BJ (cell line): ENCODE results near the gene ST3GAL3. TPM values are rescaled to one million over a fixed set of nuclear protein-coding genes. Genes with fewer than 3 reads are reported as not detected.

Experiments used
- CTCF ChIA-PET: fragments of 350-600 bp; formaldehyde crosslinking; extraction: SDS; loops from one replicate; lab custom pipeline; 2021; ENCODE audit warnings: antibody characterized with exemption, inconsistent platforms; lab: Yijun Ruan, JAX
- POLR2A ChIA-PET: fragments of 300-600 bp; sonication (Branson Sonifier 250); formaldehyde crosslinking; extraction: SDS; loops from one replicate; lab custom pipeline; 2021; ENCODE audit warnings: antibody characterized with exemption; lab: Charles Lee
- DNase-seq: peaks from one replicate; pipeline ENCODE4 v3.0.0-alpha.2; 2011; ENCODE audit warnings: low read depth
- H3K27me3 ChIP-seq: 2 replicates; pipeline ENCODE4 v1.6.0; 2011; ENCODE audit warnings: low read length; ENCODE audit not compliant: control insufficient read depth, insufficient read depth
- H3K36me3 ChIP-seq: 2 replicates; pipeline ENCODE4 v1.5.1; 2011; ENCODE audit warnings: low read length; ENCODE audit not compliant: control insufficient read depth, insufficient read depth
- H3K4me3 ChIP-seq: 2 replicates; pipeline ENCODE4 v1.5.1; 2011; ENCODE audit warnings: low read depth, mild to moderate bottlenecking, control low read depth, low read length
- polyA plus RNA-seq: library from polyadenylated mRNA; depleted of rRNA; stranded (reverse); fragments of >200 nt; gene quantifications from 2 replicates; pipeline ENCODE4 v1.2.3, GENCODE V29; 2011
- TF ChIP-seq, protein P1 (sequence below): IDR thresholded peaks from 2 replicates; pipeline ENCODE4 v1.5.1; 2011; ENCODE audit warnings: low read depth, mild to moderate bottlenecking, control low read depth, inconsistent platforms, low read length, moderate library complexity; ENCODE audit not compliant: insufficient read depth

ST3GAL3 gene
- polyA plus RNA-seq, 1 experiment: 24.2 TPM

DNA sequence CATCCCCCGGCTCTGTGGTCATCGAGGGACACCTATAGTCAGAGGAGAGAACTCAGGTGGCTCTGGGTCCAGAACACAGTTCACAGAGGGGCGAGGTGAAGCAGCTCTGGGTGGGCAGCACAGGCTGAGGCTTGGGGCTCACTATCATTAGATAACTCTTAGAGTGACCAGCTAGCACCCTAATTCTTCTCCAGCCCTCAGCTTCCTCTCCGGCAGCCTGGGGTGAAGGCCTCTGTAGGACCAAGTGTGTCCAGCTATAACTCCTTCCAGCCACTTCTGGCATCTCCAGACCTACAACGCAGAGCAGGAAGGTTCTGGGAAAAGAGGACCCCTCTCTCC lies 227.6 kb downstream of the ST3GAL3 start:
- POLR2A ChIA-PET: no interaction called here

DNA sequence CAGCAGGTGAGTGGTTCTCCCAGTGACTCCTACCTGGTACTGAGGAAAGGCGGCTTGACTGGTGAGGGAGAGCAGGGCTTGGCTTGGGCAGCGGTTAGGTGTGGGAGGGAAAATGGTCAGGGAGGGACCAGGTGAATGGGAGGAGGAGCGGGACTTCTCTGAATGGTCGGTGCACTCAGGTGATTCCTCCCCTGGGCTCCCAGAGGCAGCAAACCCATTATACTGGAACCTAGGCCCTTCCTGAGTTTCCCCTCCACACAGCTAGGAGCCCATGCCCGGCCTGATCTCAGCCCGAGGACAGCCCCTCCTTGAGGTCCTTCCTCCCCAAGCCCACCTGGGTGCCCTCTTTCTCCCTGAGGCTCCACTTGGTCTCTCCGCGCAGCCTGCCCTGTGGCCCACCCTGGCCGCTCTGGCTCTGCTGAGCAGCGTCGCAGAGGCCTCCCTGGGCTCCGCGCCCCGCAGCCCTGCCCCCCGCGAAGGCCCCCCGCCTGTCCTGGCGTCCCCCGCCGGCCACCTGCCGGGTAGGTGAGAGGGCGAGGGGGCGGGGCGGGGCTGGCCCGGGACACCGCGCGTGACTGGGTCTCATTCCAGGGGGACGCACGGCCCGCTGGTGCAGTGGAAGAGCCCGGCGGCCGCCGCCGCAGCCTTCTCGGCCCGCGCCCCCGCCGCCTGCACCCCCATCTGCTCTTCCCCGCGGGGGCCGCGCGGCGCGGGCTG lies 228.5 kb downstream of the ST3GAL3 start:
- CTCF ChIA-PET: interaction anchor here (0.5 to 8.7 kb wide), 36 partner anchors 10 to 1771 kb away, joined by 3 to 365 read pairs (median 7); partner anchors contain the start of genes ATP6V0B, DPH2, IPO13 and PTPRF
- no peak for DNase-seq
- TF ChIP-seq, protein P1, sequence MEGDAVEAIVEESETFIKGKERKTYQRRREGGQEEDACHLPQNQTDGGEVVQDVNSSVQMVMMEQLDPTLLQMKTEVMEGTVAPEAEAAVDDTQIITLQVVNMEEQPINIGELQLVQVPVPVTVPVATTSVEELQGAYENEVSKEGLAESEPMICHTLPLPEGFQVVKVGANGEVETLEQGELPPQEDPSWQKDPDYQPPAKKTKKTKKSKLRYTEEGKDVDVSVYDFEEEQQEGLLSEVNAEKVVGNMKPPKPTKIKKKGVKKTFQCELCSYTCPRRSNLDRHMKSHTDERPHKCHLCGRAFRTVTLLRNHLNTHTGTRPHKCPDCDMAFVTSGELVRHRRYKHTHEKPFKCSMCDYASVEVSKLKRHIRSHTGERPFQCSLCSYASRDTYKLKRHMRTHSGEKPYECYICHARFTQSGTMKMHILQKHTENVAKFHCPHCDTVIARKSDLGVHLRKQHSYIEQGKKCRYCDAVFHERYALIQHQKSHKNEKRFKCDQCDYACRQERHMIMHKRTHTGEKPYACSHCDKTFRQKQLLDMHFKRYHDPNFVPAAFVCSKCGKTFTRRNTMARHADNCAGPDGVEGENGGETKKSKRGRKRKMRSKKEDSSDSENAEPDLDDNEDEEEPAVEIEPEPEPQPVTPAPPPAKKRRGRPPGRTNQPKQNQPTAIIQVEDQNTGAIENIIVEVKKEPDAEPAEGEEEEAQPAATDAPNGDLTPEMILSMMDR: no peak
- no peaks in the 10 kb centered on the region for H3K27me3 ChIP-seq
- H3K36me3 ChIP-seq: no peaks in the 10 kb centered on the region
- H3K4me3 ChIP-seq: peak overlapping the region; percentile 20
- POLR2A ChIA-PET: no interaction called here

More for the DNA sequence above, 227.6 kb downstream of the ST3GAL3 start:
- TF ChIP-seq, protein P1: no peak
- H3K27me3 ChIP-seq: no peaks in the 10 kb centered on the region
- peaks cover 2% of the 10 kb centered on the region for H3K36me3 ChIP-seq
- H3K4me3 ChIP-seq: no peak overlapping the region
- no peak for DNase-seq
- CTCF ChIA-PET: interaction anchor here (0.6 to 8.7 kb wide), 77 partner anchors 8 to 708 kb away, joined by 3 to 365 read pairs (median 6); partner anchors contain the start of genes ATP6V0B, DPH2, IPO13 and KDM4A

DNA sequence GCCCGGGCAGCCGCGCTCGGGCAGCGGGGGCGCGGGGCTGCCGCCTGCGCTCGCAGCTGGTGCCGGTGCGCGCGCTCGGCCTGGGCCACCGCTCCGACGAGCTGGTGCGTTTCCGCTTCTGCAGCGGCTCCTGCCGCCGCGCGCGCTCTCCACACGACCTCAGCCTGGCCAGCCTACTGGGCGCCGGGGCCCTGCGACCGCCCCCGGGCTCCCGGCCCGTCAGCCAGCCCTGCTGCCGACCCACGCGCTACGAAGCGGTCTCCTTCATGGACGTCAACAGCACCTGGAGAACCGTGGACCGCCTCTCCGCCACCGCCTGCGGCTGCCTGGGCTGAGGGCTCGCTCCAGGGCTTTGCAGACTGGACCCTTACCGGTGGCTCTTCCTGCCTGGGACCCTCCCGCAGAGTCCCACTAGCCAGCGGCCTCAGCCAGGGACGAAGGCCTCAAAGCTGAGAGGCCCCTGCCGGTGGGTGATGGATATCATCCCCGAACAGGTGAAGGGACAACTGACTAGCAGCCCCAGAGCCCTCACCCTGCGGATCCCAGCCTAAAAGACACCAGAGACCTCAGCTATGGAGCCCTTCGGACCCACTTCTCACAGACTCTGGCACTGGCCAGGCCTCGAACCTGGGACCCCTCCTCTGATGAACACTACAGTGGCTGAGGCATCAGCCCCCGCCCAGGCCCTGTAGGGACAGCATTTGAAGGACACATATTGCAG lies 229.3 kb downstream of the ST3GAL3 start:
- H3K36me3 ChIP-seq: no peaks in the 10 kb centered on the region
- H3K4me3 ChIP-seq: peak overlapping the region; percentile 20; the same call in 1 of the 2 replicates
- POLR2A ChIA-PET: no interaction called here
- CTCF ChIA-PET: interaction anchor here (0.5 to 8.7 kb wide), 7 partner anchors 9 to 1771 kb away, joined by 3 to 365 read pairs (median 3); partner anchors contain the start of gene IPO13
- no peak for DNase-seq
- TF ChIP-seq, protein P1: no peak
- H3K27me3 ChIP-seq: no peaks in the 10 kb centered on the region

DNA sequence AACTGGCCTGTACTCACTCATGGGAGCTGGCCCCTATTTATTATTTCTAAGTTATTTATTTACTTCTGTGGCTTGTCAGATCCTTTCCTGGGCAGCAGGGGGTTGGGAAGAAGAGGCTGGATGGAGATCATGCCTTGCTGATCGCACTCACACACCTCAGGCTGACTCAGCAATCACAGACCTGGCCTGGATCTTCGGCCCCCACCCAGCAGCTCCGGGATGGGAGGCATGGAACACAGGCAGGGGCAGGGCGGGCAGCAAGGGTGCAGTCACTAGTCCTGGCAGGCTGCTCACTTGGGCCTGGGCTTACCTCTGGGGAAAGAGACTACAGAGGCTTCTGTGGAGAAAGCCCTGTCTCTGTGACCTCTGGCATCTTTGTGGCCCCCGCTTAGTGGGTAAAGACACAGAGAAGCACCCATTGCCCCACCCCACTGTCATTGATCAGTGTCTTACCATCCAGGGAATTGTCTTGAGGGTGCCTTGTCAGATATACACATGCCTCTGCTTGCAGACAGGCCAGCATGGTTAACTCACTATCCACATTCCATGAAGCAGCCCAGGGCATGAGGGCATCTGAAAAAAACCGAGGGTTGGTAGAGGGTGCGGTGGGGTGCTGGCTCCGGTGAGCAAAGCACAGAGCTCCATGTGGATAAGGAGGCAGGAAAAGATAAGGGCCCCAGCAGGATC lies 230.0 kb downstream of the ST3GAL3 start:
- POLR2A ChIA-PET: no interaction called here

More for the DNA sequence above, 230.0 kb downstream of the ST3GAL3 start:
- CTCF ChIA-PET: interaction anchor here (1.0 to 8.7 kb wide), 4 partner anchors 9 to 171 kb away, joined by 3 to 365 read pairs (median 28); partner anchors contain the start of gene IPO13
- no peak overlapping the region for H3K4me3 ChIP-seq
- H3K36me3 ChIP-seq: no peaks in the 10 kb centered on the region
- TF ChIP-seq, protein P1: no peak
- DNase-seq: no peak
- H3K27me3 ChIP-seq: no peaks in the 10 kb centered on the region
